Stimulated activated CD4-positive, alpha-beta T cell treated with anti-CD3 and anti-CD28 coated beads, Interleukin-12 subunit alpha, Interleukin-12 subunit beta, amount 100 ng/mL, for 48 hours (primary cell): ENCODE data around the gene RBM3.

Source experiments
- DNase-seq, 3 donors: peaks; one replicate each; pipeline ENCODE4 v3.0.0-alpha.2; 2020; ENCODE audit warnings: low read depth in 2 of 3, low spot score in 1 of 3

The RBM3 gene

DNA sequence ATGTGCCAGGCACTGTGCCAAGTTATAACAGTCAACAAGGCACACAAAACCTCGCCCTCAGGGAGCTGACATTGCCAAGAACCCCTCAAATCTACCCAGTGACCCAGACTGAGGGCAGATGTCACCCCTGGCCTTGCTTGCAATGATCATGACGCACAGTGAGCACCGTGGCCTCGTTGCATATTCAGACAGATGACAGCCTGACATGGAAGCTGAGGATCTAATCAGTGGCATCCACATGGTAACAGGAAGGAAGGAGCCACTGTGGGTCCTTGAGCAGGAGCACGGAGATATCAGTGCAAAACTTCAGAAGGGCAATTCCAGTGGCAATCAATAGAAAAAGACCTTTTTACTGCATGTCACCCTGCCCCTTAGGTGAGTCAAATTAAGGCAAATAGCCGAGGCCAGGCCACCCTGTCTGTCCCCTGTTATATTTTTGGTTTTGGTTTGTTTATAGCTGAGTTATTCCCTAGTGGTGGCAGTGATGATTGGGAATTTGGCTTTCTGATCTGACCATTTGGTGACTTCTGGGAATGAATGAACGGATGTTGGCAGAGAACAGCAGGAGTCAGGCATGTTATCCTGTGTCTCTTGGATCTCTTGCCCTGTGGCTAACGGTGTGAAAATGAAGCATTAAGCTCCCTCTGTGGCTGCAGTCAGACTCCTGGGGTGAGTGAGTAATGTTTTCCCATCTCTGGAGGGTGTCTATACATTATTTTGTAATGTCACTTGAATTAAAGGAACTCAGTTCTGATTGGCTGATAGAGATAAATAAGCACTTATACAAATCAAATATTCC lies 43.5 kb downstream of the RBM3 start:
- DNase-seq, result no peak

DNA sequence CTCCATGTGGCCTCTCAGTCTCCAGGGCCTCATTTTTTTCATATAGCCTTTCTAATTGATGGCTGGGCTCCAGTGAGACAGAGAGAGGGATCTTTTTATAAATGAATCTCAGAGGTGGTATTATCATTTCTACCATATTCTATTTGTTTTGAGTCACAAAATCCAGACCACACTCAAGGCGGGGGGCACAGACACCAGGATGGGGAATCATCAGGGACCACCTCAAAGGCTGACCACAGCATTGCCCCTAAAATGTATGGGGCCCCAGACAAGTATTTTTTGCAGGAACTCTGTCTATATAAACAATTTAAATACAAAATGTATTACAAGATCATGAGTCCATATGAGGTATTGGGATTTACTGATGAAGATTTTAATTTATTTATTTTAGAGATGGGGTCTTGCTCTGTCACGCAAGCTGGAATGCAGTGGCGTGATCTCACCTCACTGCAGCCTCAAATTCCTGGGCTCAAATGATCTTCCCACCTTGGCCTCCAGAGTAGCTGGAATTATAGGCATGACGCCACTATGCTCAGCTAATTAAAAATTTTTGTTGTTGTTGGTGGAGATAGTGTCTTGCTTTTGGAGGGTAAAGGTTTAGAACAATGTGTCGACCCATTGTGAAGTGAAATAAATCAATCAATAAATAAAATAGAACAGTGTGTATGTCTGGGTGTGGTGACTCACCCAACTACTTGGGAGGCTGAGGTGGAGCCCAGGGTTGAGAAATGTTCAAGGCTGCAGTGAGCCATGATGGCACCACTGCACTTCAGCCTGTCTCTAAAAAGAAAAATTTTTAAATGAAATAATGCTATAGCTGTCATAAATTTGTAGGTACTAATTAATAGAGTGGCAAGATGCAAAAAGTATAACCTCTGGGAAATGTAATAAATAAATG lies 52.4 kb downstream of the RBM3 start:
- DNase-seq, result no peak
